Vagina (tissue), 2 donors: ENCODE data around the gene PFAS. TPM values are rescaled to one million over a fixed set of nuclear protein-coding genes. Genes with fewer than 3 reads are reported as not detected.

ENCODE experiments used
- DNase-seq, 2 donors: peaks; one replicate each; pipeline ENCODE4 v3.0.0-alpha.2; 2017; ENCODE audit errors: extremely low spot score in 2 of 2
- H3K27ac ChIP-seq: fragments of 200-600 bp; sonication (generic); one replicate; pipeline ENCODE4 v1.5.1; 2019
- H3K27me3 ChIP-seq: fragments of 200-600 bp; sonication (generic); one replicate; pipeline ENCODE4 v1.5.1; 2019
- H3K36me3 ChIP-seq, 2 donors: fragments of 200-600 bp; sonication (generic); one replicate each; pipeline ENCODE4 v1.5.1; 2017 to 2019
- H3K4me1 ChIP-seq: fragments of 200-600 bp; sonication (generic); one replicate; pipeline ENCODE4 v1.5.1; 2019
- H3K4me3 ChIP-seq, 2 donors: fragments of 200-600 bp; sonication (generic); 1 replicate in 1 of 2; 2 replicates in 1 of 2; pipeline ENCODE4 v1.5.1; 2016 to 2019
- H3K9me3 ChIP-seq: fragments of 200-600 bp; sonication (generic); one replicate; pipeline ENCODE4 v1.5.1; 2019
- CTCF ChIP-seq, 3 experiments: fragments of 450-650 bp in 2 of 3; fragments of 200-600 bp in 1 of 3; sonication (generic) in 1 of 3; IDR thresholded peaks; one replicate each; pipeline ENCODE4 v1.5.1; 2017 to 2019; ENCODE audit warnings: antibody characterized with exemption in 3 of 3, mild to moderate bottlenecking in 2 of 3, moderate library complexity in 2 of 3
- POLR2A ChIP-seq, 2 donors: fragments of 450-650 bp; IDR thresholded peaks; one replicate each; pipeline ENCODE4 v1.6.1; 2017; ENCODE audit warnings: antibody characterized with exemption in 2 of 2, mild to moderate bottlenecking in 2 of 2, moderate library complexity in 2 of 2
- POLR2AphosphoS5 ChIP-seq, 2 donors: sonication (generic); formaldehyde crosslinking; IDR thresholded peaks; one replicate each; pipeline ENCODE4 v1.9.0; 2017; ENCODE audit warnings: antibody characterized with exemption in 2 of 2, mild to moderate bottlenecking in 2 of 2, low read depth in 1 of 2; ENCODE audit not compliant: insufficient read depth in 1 of 2
- intact Hi-C: fragments of 100-400 bp; cut with DNase I; formaldehyde crosslinking; loops from one replicate; pipeline ENCODE4 v1.15.1; 2023
- total RNA-seq: library from RNA; depleted of rRNA; stranded (reverse); fragments of >200 nt; gene quantifications from one replicate; pipeline ENCODE4 v1.2.3, GENCODE V29; 2016

The PFAS gene
- total RNA-seq, 1 donor from 2014 or later = 36.3 TPM

GRCh38 chr17:8311131-8311790, 62.2 kb downstream of the PFAS start:
- Histone ChIP-seq H3K4me3 (peak overlapping the region in 1 of 2 donors; percentile 18), H3K27me3 (peaks cover 5% of the 10 kb centered on the region), H3K36me3 (no peaks in the 10 kb centered on the region), H3K9me3 (no peaks in the 10 kb centered on the region), H3K4me1 (peaks cover 13% of the 10 kb centered on the region), H3K27ac (no peak overlapping the region)
- DNase-seq = no peak
- intact Hi-C loops = no loop called here
- TF ChIP-seq POLR2AphosphoS5 (IDR thresholded peaks at IDR 0.05; ENCODE audit: insufficient read depth in 1 of 2, low read depth in 1 of 2) (no peak), POLR2A (IDR thresholded peaks at IDR 0.05) (no peak), CTCF (IDR thresholded peaks at IDR 0.05) (no peak)

- Histone ChIP-seq H3K4me1 (peaks cover 13% of the 10 kb centered on the region), H3K27ac (no peak overlapping the region), H3K9me3 (no peaks in the 10 kb centered on the region), H3K27me3 (peaks cover 5% of the 10 kb centered on the region), H3K4me3 (no peak overlapping the region), H3K36me3 (no peaks in the 10 kb centered on the region)
- TF ChIP-seq POLR2A (IDR thresholded peaks at IDR 0.05) (no peak), CTCF (IDR thresholded peaks at IDR 0.05) (no peak), POLR2AphosphoS5 (IDR thresholded peaks at IDR 0.05; ENCODE audit: insufficient read depth in 1 of 2, low read depth in 1 of 2) (no peak)
- DNase-seq = no peak
- intact Hi-C loops = no loop called here
Measured at GRCh38 chr17:8312251-8312650, 63.2 kb downstream of the PFAS start.

- intact Hi-C loops = no loop called here
- TF ChIP-seq CTCF (IDR thresholded peaks at IDR 0.05) (no peak), POLR2A (IDR thresholded peaks at IDR 0.05) (no peak), POLR2AphosphoS5 (IDR thresholded peaks at IDR 0.05; ENCODE audit: insufficient read depth in 1 of 2, low read depth in 1 of 2) (no peak)
- DNase-seq = no peak
- H3K9me3 ChIP-seq = no peaks in the 10 kb centered on the region
- no peak overlapping the region for H3K27ac ChIP-seq
- H3K27me3 ChIP-seq = peaks cover 5% of the 10 kb centered on the region
- H3K36me3 ChIP-seq = no peaks in the 10 kb centered on the region
- no peak overlapping the region for H3K4me3 ChIP-seq
- peaks cover 13% of the 10 kb centered on the region for H3K4me1 ChIP-seq
Measured at GRCh38 chr17:8312726-8313600, 63.9 kb downstream of the PFAS start.

- Histone ChIP-seq H3K27ac (no peak overlapping the region), H3K27me3 (peaks cover 5% of the 10 kb centered on the region), H3K4me3 (no peak overlapping the region), H3K4me1 (peaks cover 13% of the 10 kb centered on the region), H3K36me3 (no peaks in the 10 kb centered on the region), H3K9me3 (no peaks in the 10 kb centered on the region)
- intact Hi-C loops = no loop called here
- no peak for DNase-seq
- TF ChIP-seq POLR2A (IDR thresholded peaks at IDR 0.05) = no peak
- TF ChIP-seq CTCF (IDR thresholded peaks at IDR 0.05) = no peak
- TF ChIP-seq POLR2AphosphoS5 (IDR thresholded peaks at IDR 0.05; ENCODE audit: insufficient read depth in 1 of 2, low read depth in 1 of 2) = no peak
Measured at GRCh38 chr17:8314797-8315763, 66.0 kb downstream of the PFAS start.
